HG02870 (cell line): ENCODE results near the gene RWDD4.
A peak's percentile ranks its signal among the peaks of the same experiment; 100 is the strongest.

Source experiments
- ATAC-seq: cut with Tn5 transposase; IDR thresholded peaks from one replicate; pipeline ENCODE4 v1.9.1; 2021; ENCODE audit warnings: mild to moderate bottlenecking, moderate library complexity; ENCODE audit not compliant: unreplicated experiment

Gene RWDD4

DNA sequence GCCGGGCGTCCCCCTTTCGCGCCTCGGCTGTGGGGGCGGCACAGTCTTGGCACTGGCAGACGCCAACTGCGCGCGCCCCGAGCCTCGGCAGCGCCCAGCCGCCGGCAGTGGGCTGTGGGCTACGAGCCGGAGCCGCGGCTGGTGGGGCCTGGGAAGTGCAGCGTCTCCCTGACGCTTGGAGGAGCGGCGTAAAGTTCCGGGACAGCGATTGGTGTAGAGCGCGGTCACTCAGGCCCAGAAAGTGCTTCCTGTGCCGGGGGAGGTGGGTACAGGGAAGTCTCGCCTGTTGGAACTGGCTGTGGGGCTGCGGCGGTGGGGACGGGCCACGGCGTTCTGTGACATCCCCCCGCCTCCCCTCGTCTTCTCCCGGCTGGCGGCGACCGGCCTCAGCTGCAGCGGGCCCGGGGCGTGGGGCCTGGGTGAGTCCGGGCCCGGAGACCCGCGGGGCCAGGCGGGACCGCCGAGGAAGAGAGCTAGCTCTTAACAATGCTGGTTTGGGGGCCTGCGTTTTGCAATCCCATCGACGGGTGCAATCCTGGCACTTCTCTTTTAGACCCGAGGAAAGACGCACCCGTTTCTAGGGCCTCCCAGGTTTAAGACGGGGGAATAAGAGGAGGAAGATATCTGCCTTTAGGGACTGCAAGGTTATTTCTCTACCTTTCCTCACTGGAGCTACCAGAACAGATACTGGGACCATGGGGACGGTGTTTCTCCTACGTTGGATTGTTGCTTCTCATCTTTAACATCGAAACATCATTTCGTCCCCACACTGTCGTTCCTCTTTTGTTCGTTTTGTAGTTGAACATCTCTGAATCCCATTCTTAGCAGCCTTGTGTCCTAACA is at the start of gene RWDD4, which contains the start of gene TRAPPC11:
TSS of gene RWDD4 (minus strand) at position 157 of the 843 bp plus-strand sequence. CDS start 233 bp downstream, outside the sequence.
TSS of gene TRAPPC11 (plus strand) at position 265 of the 843 bp plus-strand sequence. CDS start 4,575 bp downstream, outside the sequence.
- peak; percentile 99 for ATAC-seq

DNA sequence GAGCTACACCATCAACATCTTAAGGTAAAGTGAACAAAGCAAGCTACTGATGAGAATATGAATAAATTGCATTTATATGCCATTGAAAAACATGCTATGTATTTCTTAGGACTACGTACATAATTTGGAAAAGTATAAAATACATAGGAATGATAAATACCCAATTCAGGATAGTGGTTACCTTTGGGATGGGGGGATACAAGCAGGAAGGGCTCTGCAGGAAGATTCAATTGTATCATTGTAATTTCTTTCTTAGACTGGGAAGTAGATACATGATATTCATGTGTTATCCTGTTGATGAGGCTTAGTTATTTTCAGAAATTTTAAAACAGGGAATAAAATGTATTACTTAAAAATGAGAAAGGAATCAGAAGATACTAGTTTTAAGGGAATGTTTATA is 43.5 kb upstream of the RWDD4 start:
- ATAC-seq = no peak

GRCh38 chr4:183700407-183700806 is 41.4 kb upstream of the RWDD4 start:
- no peak for ATAC-seq

- ATAC-seq = no peak
Measured at GRCh38 chr4:183698909-183699308, 39.9 kb upstream of the RWDD4 start.

- no peak for ATAC-seq
Measured at GRCh38 chr4:183691897-183692296, 32.9 kb upstream of the RWDD4 start.

- no peak for ATAC-seq
Measured at GRCh38 chr4:183691006-183691405, 32.0 kb upstream of the RWDD4 start.

GRCh38 chr4:183688216-183688615 is 29.2 kb upstream of the RWDD4 start:
- no peak for ATAC-seq

- ATAC-seq = no peak
Measured at GRCh38 chr4:183686461-183686860, 27.5 kb upstream of the RWDD4 start.

GRCh38 chr4:183681119-183681518 is 22.1 kb upstream of the RWDD4 start:
- no peak for ATAC-seq

- ATAC-seq = no peak
Measured at GRCh38 chr4:183675625-183676024, 16.6 kb upstream of the RWDD4 start.

- no peak for ATAC-seq
Measured at GRCh38 chr4:183674153-183674552, 15.2 kb upstream of the RWDD4 start.

GRCh38 chr4:183670960-183671555 is 12.1 kb upstream of the RWDD4 start:
- no peak for ATAC-seq

DNA sequence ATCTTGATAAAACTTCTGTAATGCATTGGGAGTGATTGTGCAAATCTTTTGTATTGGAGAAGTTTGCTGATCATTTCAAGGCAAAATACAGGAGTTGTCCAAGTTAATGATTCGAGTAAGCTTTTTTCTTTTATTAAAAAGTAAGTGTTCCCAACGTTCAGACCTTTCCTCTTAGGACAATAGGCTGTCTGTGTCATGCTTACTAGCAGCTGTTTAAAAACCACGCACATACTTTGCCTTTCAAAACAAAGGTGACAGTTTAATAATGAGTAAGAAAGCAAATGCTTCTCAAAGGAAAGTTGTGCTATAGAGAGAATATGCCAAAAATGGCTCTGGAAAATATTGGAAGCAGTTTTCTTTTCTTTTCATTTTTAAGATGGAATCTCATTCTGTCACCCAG is 11.3 kb upstream of the RWDD4 start:
- no peak for ATAC-seq

GRCh38 chr4:183666088-183666487 is 7.1 kb upstream of the RWDD4 start:
- ATAC-seq = no peak

GRCh38 chr4:183659872-183660242 is 872 bp upstream of the RWDD4 start:
- no peak for ATAC-seq

DNA sequence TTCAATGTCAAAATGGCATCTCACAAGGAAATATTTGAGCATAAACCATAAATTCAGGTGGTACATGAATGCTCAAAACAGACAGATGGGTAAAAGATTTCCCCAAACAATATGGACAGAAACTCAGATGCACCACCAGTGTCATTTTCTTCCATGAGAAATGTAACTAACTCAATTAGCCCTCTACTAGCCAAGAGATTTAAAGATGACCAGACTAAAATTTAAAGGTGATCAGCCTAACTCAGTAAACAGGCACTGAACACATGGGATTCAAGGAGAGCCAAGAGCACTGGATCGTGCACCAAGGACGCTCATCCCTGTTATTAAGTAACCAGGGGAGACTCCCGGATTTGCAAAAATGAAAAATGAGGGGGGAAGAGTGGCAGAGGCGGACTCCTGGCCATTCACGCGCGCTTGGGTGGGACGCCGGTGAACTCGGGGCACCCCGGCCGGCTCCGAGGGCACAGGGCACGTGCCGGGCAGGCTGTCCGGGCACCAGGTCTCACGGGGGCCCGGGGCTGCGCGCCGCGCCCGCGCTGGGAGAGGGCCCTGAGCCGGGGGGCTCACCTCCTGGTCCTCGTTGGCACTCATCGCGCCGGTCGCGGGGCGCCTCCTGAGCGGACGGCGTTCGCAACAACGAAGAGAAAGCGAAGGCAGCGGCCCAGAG is 490 bp downstream of the RWDD4 start:
- ATAC-seq = peak; percentile 20

DNA sequence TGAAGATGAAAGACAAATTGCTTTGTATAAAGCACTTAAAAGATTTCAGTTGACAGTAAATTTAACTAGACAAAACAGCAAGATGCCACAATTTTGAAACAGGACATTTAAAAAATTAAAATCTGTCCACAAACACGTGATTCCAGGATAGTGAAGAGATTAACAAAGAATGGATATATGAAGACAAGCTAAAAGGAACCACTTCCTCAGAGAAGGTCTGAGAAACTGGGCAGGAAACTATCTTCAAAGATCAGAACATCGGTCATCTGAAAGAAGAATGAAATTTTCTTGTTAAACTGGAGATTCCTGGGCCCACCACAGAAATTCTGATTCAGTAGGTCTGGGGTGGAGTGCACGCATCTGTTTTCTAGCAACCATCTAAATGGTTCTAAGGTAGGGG is 1.4 kb downstream of the RWDD4 start:
- ATAC-seq = no peak

- no peak for ATAC-seq
Measured at GRCh38 chr4:183645326-183645725, 13.7 kb downstream of the RWDD4 start.

DNA sequence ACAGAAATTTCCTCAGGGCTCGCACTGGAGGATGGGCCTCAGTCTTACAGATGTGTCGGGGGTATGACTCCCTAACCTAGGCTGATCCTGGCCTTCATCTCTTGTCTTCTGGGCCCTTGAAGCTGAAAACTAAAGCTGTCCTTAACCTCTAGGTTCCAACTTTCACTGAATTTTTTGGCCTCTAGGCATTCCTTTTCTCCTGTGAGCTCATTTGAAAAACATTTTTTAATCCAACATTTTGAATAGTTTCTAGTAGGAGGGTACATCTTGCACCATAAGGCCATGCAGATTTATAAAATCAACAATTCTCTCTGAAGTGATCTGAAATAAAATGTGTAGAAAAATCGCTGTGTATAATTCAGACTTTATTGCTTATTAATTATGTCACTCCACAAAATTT is 19.7 kb downstream of the RWDD4 start:
- ATAC-seq = no peak

DNA sequence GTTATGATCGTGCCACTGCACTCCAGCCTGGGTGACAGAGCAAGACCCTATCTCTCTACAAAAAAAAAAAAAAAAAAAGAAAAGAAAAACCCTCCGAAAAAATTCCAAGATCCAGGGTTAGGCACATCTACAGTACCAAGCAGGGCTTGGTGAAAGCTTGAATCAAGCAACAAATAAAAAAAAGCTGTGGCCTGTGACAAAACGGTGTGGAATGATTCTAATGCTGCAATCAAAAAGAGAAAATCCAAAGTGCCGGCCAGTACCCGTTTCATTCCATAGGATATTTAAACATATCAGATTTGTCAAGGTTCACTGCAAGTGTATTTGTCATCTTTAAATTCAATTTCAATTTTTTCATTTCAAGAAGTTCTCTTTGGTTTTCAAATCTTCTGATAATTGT is 20.5 kb downstream of the RWDD4 start:
- ATAC-seq = no peak

- ATAC-seq = no peak
Measured at GRCh38 chr4:183637461-183637860, 21.5 kb downstream of the RWDD4 start.

DNA sequence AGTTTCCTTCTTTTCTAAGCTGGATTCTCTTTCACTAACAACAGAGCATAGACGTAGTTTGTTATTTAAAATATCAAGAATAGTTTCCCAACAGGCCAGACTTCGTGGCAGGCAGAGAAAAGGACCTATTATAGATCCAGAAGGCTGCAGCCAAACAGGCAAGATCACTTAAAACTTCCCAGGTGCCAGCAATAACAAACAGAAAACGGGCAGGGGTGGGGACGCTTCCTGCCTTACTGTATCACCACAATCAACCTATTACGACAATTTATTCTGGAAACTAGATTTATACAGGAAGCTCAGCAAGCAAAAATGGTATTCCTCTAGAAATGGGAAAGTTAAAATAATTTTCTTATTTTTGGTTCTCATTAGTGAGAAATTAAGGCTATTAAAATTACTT is 22.1 kb downstream of the RWDD4 start:
- ATAC-seq = no peak
